PC-3 (cell line): ENCODE results near the gene CCDC136.

Source experiments
- CTCF ChIP-seq: fragments of 300-600 bp; sonication (generic); conservative IDR thresholded peaks from 2 replicates; pipeline ENCODE4 v1.5.1; 2017; ENCODE audit warnings: antibody characterized with exemption, low read depth, mild to moderate bottlenecking, low read length
- EZH2 ChIP-seq: fragments of 300-600 bp; sonication (generic); IDR thresholded peaks from one replicate; pipeline ENCODE4 v1.6.1; 2017; ENCODE audit warnings: antibody characterized with exemption, mild to moderate bottlenecking, low read length; ENCODE audit not compliant: unreplicated experiment
- EZH2phosphoT487 ChIP-seq: fragments of 300-600 bp; sonication (generic); IDR thresholded peaks from 2 replicates; pipeline ENCODE4 v1.6.1; 2018; ENCODE audit warnings: mild to moderate bottlenecking, antibody characterized with exemption, low read length, borderline replicate concordance

DNA sequence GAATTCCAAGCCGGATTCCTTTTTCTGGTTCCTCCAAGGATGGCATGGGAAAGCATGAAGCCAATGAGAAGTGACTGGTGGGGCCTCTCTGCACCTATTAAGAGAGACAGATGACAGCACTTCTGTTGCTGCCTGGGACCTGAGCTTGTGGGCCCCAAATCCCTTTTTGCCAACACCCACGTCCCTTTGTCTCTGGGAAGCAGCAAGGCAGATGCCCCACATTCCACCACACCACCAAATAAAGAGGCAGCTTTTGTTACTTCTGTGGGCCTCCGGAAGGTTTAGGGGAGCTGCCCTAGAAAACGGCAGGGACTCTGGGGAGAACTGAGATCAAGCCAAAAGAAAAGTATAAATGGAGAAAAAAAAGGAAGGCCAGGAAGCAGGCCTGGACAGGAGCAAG, 3.4 kb downstream of the CCDC136 start:
- TF ChIP-seq CTCF (no peak), EZH2 (no peak), EZH2phosphoT487 (no peak)
